Measurements from ENCODE around the gene ZNF664.

- TF ChIP-seq, protein P1, sequence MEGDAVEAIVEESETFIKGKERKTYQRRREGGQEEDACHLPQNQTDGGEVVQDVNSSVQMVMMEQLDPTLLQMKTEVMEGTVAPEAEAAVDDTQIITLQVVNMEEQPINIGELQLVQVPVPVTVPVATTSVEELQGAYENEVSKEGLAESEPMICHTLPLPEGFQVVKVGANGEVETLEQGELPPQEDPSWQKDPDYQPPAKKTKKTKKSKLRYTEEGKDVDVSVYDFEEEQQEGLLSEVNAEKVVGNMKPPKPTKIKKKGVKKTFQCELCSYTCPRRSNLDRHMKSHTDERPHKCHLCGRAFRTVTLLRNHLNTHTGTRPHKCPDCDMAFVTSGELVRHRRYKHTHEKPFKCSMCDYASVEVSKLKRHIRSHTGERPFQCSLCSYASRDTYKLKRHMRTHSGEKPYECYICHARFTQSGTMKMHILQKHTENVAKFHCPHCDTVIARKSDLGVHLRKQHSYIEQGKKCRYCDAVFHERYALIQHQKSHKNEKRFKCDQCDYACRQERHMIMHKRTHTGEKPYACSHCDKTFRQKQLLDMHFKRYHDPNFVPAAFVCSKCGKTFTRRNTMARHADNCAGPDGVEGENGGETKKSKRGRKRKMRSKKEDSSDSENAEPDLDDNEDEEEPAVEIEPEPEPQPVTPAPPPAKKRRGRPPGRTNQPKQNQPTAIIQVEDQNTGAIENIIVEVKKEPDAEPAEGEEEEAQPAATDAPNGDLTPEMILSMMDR (IDR thresholded peaks at IDR 0.05) = no peak
- TF ChIP-seq POLR2A (IDR thresholded peaks at IDR 0.05) = no peak
Observed at GRCh38 chr12:124059752-124060151, 86.7 kb downstream of the ZNF664 start.
